Sigmoid colon (tissue), 7 donors: Measurements from ENCODE around the gene IFT20. TPM values are rescaled to one million over a fixed set of nuclear protein-coding genes. Genes with fewer than 3 reads are reported as not detected.

ENCODE experiments used
- DNase-seq: peaks from one replicate; pipeline ENCODE4 v3.0.0-alpha.2; 2019
- H3K27ac ChIP-seq, 4 donors: fragments of 200-600 bp; sonication (generic); one replicate each; pipeline ENCODE4 v1.5.1; 2016 to 2019; ENCODE audit warnings: mild to moderate bottlenecking in 1 of 4
- H3K27me3 ChIP-seq, 3 donors: fragments of 200-600 bp; sonication (generic); one replicate each; pipeline ENCODE4 v1.5.1; 2019; ENCODE audit warnings: mild to moderate bottlenecking in 1 of 3
- H3K36me3 ChIP-seq, 4 donors: fragments of 200-600 bp; sonication (generic); one replicate each; pipeline ENCODE4 v1.5.1; 2016 to 2019
- H3K4me1 ChIP-seq, 4 donors: fragments of 200-600 bp; sonication (generic); one replicate each; pipeline ENCODE4 v1.5.1; 2017 to 2019
- H3K4me3 ChIP-seq, 4 donors: fragments of 200-600 bp; sonication (generic); one replicate each; pipeline ENCODE4 v1.5.1; 2017 to 2019; ENCODE audit warnings: mild to moderate bottlenecking in 2 of 4, moderate library complexity in 1 of 4
- H3K9me3 ChIP-seq, 4 donors: fragments of 200-600 bp in 3 of 4; sonication (generic) in 3 of 4; one replicate each; pipeline versions ENCODE4 v1.5.1 to v1.6.1; 2013 to 2019
- EP300 ChIP-seq, 4 donors: sonication (generic); formaldehyde crosslinking; IDR thresholded peaks; one replicate each; pipeline ENCODE4 v1.6.1; 2017; ENCODE audit warnings: antibody characterized with exemption in 4 of 4
- POLR2A ChIP-seq, 2 donors: fragments of 450-650 bp; IDR thresholded peaks; one replicate each; pipeline ENCODE4 v1.6.1; 2016; ENCODE audit warnings: antibody characterized with exemption in 2 of 2, mild to moderate bottlenecking in 2 of 2, moderate library complexity in 2 of 2
- POLR2AphosphoS5 ChIP-seq, 4 donors: sonication (generic); formaldehyde crosslinking; IDR thresholded peaks; one replicate each; pipeline ENCODE4 v1.6.1; 2017; ENCODE audit warnings: antibody characterized with exemption in 4 of 4
- WGBS, 2 donors: extraction: QIAGEN DNeasy Blood & Tissue Kit; methylation state at CpG; one replicate each; pipeline ENCODE4 v1.1.7; 2013; 5-methylcytosine and 5-hydroxymethylcytosine counted together
- intact Hi-C: fragments of 100-400 bp; cut with DNase I; formaldehyde crosslinking; loops from one replicate; pipeline ENCODE4 v1.15.1; 2023
- polyA plus RNA-seq, 3 donors: library from polyadenylated mRNA; stranded (reverse); fragments of 200-250 nt; gene quantifications; one replicate each; pipeline ENCODE4 v1.2.3, GENCODE V29; 2013
- total RNA-seq, 4 donors: library from RNA; depleted of rRNA; stranded (reverse); fragments of >200 nt; gene quantifications; one replicate each; pipeline ENCODE4 v1.1.0, GENCODE V29; 2016
- TF ChIP-seq, protein P1 (sequence below), 4 experiments: fragments of 450-650 bp in 3 of 4; fragments of 200-600 bp in 1 of 4; IDR thresholded peaks; one replicate each; pipeline ENCODE4 v1.5.1; 2016 to 2019; ENCODE audit warnings: antibody characterized with exemption in 4 of 4, mild to moderate bottlenecking in 3 of 4, moderate library complexity in 2 of 4
- donor health status: healthy with polysubstance abuse.
- donor health status: Bipolar disorder and iron deficiency.
- donor health status: healthy.

Gene IFT20
- total and polyA plus RNA-seq, 7 donors = 32.5 to 73.6 (median 58.4) TPM

DNA sequence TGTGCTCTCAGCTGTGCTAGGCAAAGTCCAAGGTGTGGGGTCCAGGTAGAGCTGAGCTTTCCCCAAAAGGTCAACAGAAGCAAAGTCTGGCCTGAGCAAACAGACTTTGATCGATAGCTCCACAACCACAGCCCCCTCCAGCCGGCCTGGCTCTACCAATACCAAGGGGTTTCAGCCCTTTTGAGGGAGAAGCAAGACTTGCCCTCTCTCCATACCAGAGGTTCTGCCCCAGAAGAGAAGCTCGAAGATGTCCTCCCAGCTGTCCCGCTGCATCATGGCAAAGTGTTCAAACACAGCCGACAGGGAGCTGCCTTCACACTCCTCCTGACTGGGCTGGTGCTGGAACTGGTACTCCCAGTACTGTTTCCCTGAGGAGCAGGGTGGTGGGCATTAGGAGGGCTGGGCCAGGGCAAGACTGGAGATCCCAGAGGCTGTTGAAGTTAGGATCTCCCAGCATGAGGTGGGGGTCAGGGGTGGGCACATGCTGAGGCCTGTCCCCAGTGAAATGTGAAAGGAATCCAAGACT lies 33.1 kb upstream of the IFT20 start:
- TF ChIP-seq EP300 (IDR thresholded peaks at IDR 0.05) (no peak), POLR2AphosphoS5 (IDR thresholded peaks at IDR 0.05) (no peak), POLR2A (IDR thresholded peaks at IDR 0.05) (no peak)
- TF ChIP-seq, protein P1, sequence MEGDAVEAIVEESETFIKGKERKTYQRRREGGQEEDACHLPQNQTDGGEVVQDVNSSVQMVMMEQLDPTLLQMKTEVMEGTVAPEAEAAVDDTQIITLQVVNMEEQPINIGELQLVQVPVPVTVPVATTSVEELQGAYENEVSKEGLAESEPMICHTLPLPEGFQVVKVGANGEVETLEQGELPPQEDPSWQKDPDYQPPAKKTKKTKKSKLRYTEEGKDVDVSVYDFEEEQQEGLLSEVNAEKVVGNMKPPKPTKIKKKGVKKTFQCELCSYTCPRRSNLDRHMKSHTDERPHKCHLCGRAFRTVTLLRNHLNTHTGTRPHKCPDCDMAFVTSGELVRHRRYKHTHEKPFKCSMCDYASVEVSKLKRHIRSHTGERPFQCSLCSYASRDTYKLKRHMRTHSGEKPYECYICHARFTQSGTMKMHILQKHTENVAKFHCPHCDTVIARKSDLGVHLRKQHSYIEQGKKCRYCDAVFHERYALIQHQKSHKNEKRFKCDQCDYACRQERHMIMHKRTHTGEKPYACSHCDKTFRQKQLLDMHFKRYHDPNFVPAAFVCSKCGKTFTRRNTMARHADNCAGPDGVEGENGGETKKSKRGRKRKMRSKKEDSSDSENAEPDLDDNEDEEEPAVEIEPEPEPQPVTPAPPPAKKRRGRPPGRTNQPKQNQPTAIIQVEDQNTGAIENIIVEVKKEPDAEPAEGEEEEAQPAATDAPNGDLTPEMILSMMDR (IDR thresholded peaks at IDR 0.05) = no peak
- peaks cover 0 to 16% (median 9%) of the 10 kb centered on the region in 4 donors for H3K36me3 ChIP-seq
- H3K27me3 ChIP-seq = no peaks in the 10 kb centered on the region
- DNase-seq = no peak
- peaks cover 0 to 28% (median 25%) of the 10 kb centered on the region in 4 donors for H3K4me1 ChIP-seq
- WGBS, 2 donors = 74 to 83% methylated on average over 5 of the region's 5 CpGs
- intact Hi-C loops = no loop called here
- no peak overlapping the region for H3K27ac ChIP-seq
- no peak overlapping the region for H3K4me3 ChIP-seq
- no peaks in the 10 kb centered on the region for H3K9me3 ChIP-seq

DNA sequence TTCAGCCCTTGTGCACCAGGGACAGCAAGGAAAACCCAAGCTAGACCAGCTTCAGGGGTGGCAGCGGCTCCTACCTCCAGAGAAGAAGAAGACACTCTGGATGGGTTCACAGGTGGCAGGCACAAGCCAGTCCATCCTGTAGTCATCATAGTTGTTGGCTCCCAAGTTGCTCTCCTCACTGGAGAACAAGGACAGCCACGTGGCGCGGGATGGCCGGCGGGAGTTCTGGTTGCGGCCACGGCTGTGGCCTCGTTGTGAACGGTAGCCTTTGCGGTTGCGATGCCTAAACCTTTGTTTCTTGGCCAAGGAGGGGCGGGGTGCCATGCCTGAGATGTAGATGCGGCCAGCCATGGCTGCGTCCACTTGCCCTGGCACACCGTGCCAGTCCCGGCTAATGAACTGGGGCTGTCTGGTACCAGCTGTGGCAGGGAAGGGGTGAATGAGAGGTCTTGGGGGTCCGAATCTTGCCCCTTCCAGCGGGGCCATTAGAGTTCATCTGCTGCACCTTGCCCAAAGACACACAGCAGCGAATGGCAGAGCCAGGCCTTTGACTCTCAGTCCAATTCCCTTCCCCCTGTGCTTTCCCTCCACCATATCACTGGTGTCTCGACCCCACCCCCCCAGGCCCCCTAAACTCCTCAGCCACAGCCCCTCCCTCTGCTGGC lies 32.5 kb upstream of the IFT20 start:
- WGBS, 2 donors = 90 to 93% methylated on average over 21 of the region's 21 CpGs
- intact Hi-C loops = no loop called here
- DNase-seq = no peak
- no peak for TF ChIP-seq POLR2AphosphoS5 (IDR thresholded peaks at IDR 0.05)
- no peak for TF ChIP-seq POLR2A (IDR thresholded peaks at IDR 0.05)
- TF ChIP-seq EP300 (IDR thresholded peaks at IDR 0.05) = no peak
- TF ChIP-seq, protein P1 (IDR thresholded peaks at IDR 0.05) = no peak
- no peaks in the 10 kb centered on the region for H3K9me3 ChIP-seq
- H3K4me1 ChIP-seq = peaks cover 0 to 22% (median 19%) of the 10 kb centered on the region in 4 donors
- no peak overlapping the region for H3K4me3 ChIP-seq
- no peak overlapping the region for H3K27ac ChIP-seq
- no peaks in the 10 kb centered on the region for H3K27me3 ChIP-seq
- peaks cover 0 to 22% (median 14%) of the 10 kb centered on the region in 4 donors for H3K36me3 ChIP-seq

DNA sequence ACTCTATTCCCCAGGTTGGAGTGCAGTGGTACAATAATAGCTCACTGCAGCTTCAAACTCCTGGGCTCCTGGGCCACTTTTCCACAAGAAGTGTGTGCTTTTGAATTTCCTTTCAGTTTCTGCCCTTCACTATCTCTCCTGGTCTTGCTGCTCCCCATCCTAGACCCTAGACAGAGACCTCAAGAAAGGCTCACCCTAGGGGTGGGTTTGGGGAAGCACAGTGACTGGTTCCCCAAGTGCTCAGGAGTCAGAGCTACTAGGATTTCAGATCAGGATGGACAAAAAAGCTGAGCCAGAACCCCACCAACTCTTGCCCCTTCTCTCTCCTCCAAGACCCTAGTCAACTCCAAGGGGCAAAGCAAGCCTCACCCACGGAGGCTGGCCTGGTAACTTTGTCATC lies 31.3 kb upstream of the IFT20 start:
- Histone ChIP-seq H3K27ac (no peak overlapping the region), H3K4me3 (no peak overlapping the region), H3K9me3 (no peaks in the 10 kb centered on the region), H3K27me3 (no peaks in the 10 kb centered on the region), H3K36me3 (peaks cover 6 to 34% (median 18%) of the 10 kb centered on the region in 4 donors), H3K4me1 (peaks cover 0 to 10% (median 8%) of the 10 kb centered on the region in 4 donors)
- no peak for DNase-seq
- intact Hi-C loops = no loop called here
- TF ChIP-seq EP300 (IDR thresholded peaks at IDR 0.05) = no peak
- TF ChIP-seq POLR2AphosphoS5 (IDR thresholded peaks at IDR 0.05) = no peak
- TF ChIP-seq, protein P1 (IDR thresholded peaks at IDR 0.05) = no peak
- TF ChIP-seq POLR2A (IDR thresholded peaks at IDR 0.05) = no peak
- 76 to 88% methylated on average over 1 of the region's 1 CpG for WGBS, 2 donors

DNA sequence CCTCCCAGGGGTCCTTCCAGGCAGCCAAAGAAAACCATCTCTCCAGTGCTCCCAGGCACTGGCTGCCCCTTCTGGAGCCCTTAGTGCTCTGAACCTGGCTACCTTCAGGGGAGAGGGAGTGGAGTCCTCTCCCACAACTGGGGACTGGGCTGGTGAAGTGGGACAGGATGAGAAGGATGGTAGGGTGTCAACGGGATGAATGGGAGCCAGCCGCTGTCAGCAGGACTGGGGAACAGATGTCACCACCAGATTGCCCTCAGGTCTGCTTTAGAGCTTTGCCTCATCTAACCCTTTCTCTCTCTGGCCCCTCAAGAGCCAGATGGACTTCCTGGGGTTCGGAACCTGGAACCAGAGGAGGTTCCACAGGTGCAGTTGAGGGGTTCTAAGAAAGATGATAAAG lies 30.2 kb upstream of the IFT20 start:
- intact Hi-C loops = no loop called here
- DNase-seq = no peak
- Histone ChIP-seq H3K27me3 (no peaks in the 10 kb centered on the region), H3K4me3 (no peak overlapping the region), H3K4me1 (no peaks in the 10 kb centered on the region), H3K36me3 (peaks cover 16 to 45% (median 26%) of the 10 kb centered on the region in 4 donors), H3K27ac (no peak overlapping the region), H3K9me3 (no peaks in the 10 kb centered on the region)
- 85 to 95% methylated on average over 3 of the region's 3 CpGs for WGBS, 2 donors
- TF ChIP-seq, protein P1 (IDR thresholded peaks at IDR 0.05) = no peak
- TF ChIP-seq EP300 (IDR thresholded peaks at IDR 0.05) (no peak), POLR2A (IDR thresholded peaks at IDR 0.05) (no peak), POLR2AphosphoS5 (IDR thresholded peaks at IDR 0.05) (no peak)
